ENCODE measurements around the gene SCN3B.

DNA sequence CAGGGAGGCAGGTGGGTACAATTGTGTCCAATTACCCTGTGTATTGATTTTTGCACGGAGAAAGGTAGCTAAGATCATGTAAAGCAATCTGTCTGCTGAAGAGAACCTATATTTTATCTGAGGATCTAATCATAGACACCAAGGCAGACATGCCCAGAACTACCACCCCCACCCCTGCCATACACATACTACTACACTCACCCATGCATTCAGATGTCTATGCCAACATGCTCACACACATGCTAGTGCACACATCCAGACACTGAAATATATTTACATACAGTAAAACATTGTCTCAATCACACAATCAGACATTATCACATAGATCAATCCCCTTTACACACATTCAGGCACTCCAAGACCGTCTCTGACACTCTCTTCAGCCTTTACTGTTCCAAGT is 1.8 kb downstream of the SCN3B start:
- TF ChIP-seq CTCF (conservative IDR thresholded peaks at IDR 0.05) (no peak), EZH2 (IDR thresholded peaks at IDR 0.05; ENCODE audit: low read depth) (no peak)
